ENCODE measurements around the gene LHFPL3.

LHFPL3 gene

GRCh38 chr7:104366390-104366789, 38.0 kb downstream of the LHFPL3 start:
- DNase-seq (ENCODE audit: low read depth, low spot score): no peak
- no peak overlapping the region for H3K4me3 ChIP-seq (ENCODE audit: low read length)

GRCh38 chr7:104367926-104368325, 39.5 kb downstream of the LHFPL3 start:
- H3K4me3 ChIP-seq (ENCODE audit: low read length): no peak overlapping the region

GRCh38 chr7:104371216-104371979, 43.0 kb downstream of the LHFPL3 start:
- H3K4me3 ChIP-seq (ENCODE audit: low read length): no peak overlapping the region
- no peak for DNase-seq (ENCODE audit: low read depth, low spot score)

More at GRCh38 chr7:104367926-104368325, 39.5 kb downstream of the LHFPL3 start:
- DNase-seq (ENCODE audit: low read depth, low spot score): no peak

- no peak overlapping the region for H3K4me3 ChIP-seq (ENCODE audit: low read length)
- no peak for DNase-seq (ENCODE audit: low read depth, low spot score)
Observed at GRCh38 chr7:104371980-104372357, 43.6 kb downstream of the LHFPL3 start.

- no peak overlapping the region for H3K4me3 ChIP-seq (ENCODE audit: low read length)
- DNase-seq (ENCODE audit: low read depth, low spot score): no peak
Observed at GRCh38 chr7:104382616-104383015, 54.2 kb downstream of the LHFPL3 start.

- no peak overlapping the region for H3K4me3 ChIP-seq (ENCODE audit: low read length)
- no peak for DNase-seq (ENCODE audit: low read depth, low spot score)
Observed at GRCh38 chr7:104386943-104387342, 58.5 kb downstream of the LHFPL3 start.

GRCh38 chr7:104388222-104388621, 59.8 kb downstream of the LHFPL3 start:
- no peak overlapping the region for H3K4me3 ChIP-seq (ENCODE audit: low read length)
- DNase-seq (ENCODE audit: low read depth, low spot score): no peak

- H3K4me3 ChIP-seq (ENCODE audit: low read length): no peak overlapping the region
- DNase-seq (ENCODE audit: low read depth, low spot score): no peak
Observed at GRCh38 chr7:104395162-104395561, 66.8 kb downstream of the LHFPL3 start.

GRCh38 chr7:104397442-104397841, 69.0 kb downstream of the LHFPL3 start:
- H3K4me3 ChIP-seq (ENCODE audit: low read length): no peak overlapping the region
- DNase-seq (ENCODE audit: low read depth, low spot score): no peak

GRCh38 chr7:104408371-104408770, 80.0 kb downstream of the LHFPL3 start:
- DNase-seq (ENCODE audit: low read depth, low spot score): no peak
- no peak overlapping the region for H3K4me3 ChIP-seq (ENCODE audit: low read length)

GRCh38 chr7:104410742-104411141, 82.3 kb downstream of the LHFPL3 start:
- no peak overlapping the region for H3K4me3 ChIP-seq (ENCODE audit: low read length)
- DNase-seq (ENCODE audit: low read depth, low spot score): no peak

- H3K4me3 ChIP-seq (ENCODE audit: low read length): no peak overlapping the region
- DNase-seq (ENCODE audit: low read depth, low spot score): no peak
Observed at GRCh38 chr7:104412911-104413310, 84.5 kb downstream of the LHFPL3 start.

GRCh38 chr7:104414216-104414615, 85.8 kb downstream of the LHFPL3 start:
- no peak for DNase-seq (ENCODE audit: low read depth, low spot score)
- no peak overlapping the region for H3K4me3 ChIP-seq (ENCODE audit: low read length)

GRCh38 chr7:104415700-104416099, 87.3 kb downstream of the LHFPL3 start:
- no peak for DNase-seq (ENCODE audit: low read depth, low spot score)
- no peak overlapping the region for H3K4me3 ChIP-seq (ENCODE audit: low read length)

GRCh38 chr7:104416866-104417393, 88.5 kb downstream of the LHFPL3 start:
- no peak overlapping the region for H3K4me3 ChIP-seq (ENCODE audit: low read length)
- DNase-seq (ENCODE audit: low read depth, low spot score): no peak

- DNase-seq (ENCODE audit: low read depth, low spot score): no peak
- H3K4me3 ChIP-seq (ENCODE audit: low read length): no peak overlapping the region
Observed at GRCh38 chr7:104431930-104432329, 103.5 kb downstream of the LHFPL3 start.

GRCh38 chr7:104434129-104434528, 105.7 kb downstream of the LHFPL3 start:
- no peak overlapping the region for H3K4me3 ChIP-seq (ENCODE audit: low read length)
- DNase-seq (ENCODE audit: low read depth, low spot score): no peak

GRCh38 chr7:104442481-104442880, 114.1 kb downstream of the LHFPL3 start:
- H3K4me3 ChIP-seq (ENCODE audit: low read length): no peak overlapping the region
- DNase-seq (ENCODE audit: low read depth, low spot score): no peak

GRCh38 chr7:104444017-104444416, 115.6 kb downstream of the LHFPL3 start:
- no peak overlapping the region for H3K4me3 ChIP-seq (ENCODE audit: low read length)
- DNase-seq (ENCODE audit: low read depth, low spot score): no peak

- DNase-seq (ENCODE audit: low read depth, low spot score): no peak
Observed at GRCh38 chr7:104445393-104445792, 117.0 kb downstream of the LHFPL3 start.

GRCh38 chr7:104450861-104451260, 122.5 kb downstream of the LHFPL3 start:
- DNase-seq (ENCODE audit: low read depth, low spot score): no peak
- no peak overlapping the region for H3K4me3 ChIP-seq (ENCODE audit: low read length)

More at GRCh38 chr7:104445393-104445792, 117.0 kb downstream of the LHFPL3 start:
- no peak overlapping the region for H3K4me3 ChIP-seq (ENCODE audit: low read length)
